Upper lobe of left lung (tissue), 6 donors: ENCODE measurements around the gene SPSB1. TPM values are rescaled to one million over a fixed set of nuclear protein-coding genes. Genes with fewer than 3 reads are reported as not detected.

ENCODE experiments used
- ATAC-seq, 2 donors: fragments of 200-7000 bp; cut with Tn5 transposase; one replicate each; pipeline ENCODE4 v1.9.1; 2022; ENCODE audit warnings: mild to moderate bottlenecking in 2 of 2, moderate library complexity in 2 of 2; ENCODE audit not compliant: low FRiP score in 2 of 2
- DNase-seq, 2 donors: peaks; one replicate each; pipeline ENCODE4 v3.0.0-alpha.2; 2019 to 2020
- H3K27ac ChIP-seq, 4 donors: fragments of 200-600 bp; sonication (generic); one replicate each; pipeline ENCODE4 v1.5.1; 2016 to 2019
- H3K27me3 ChIP-seq, 4 donors: fragments of 200-600 bp; sonication (generic); one replicate each; pipeline ENCODE4 v1.5.1; 2017 to 2019
- H3K36me3 ChIP-seq, 4 donors: fragments of 200-600 bp; sonication (generic); one replicate each; pipeline ENCODE4 v1.5.1; 2016 to 2019
- H3K4me1 ChIP-seq, 4 donors: fragments of 200-600 bp; sonication (generic); one replicate each; pipeline ENCODE4 v1.5.1; 2018 to 2019
- H3K4me3 ChIP-seq, 4 donors: fragments of 200-600 bp; sonication (generic); one replicate each; pipeline ENCODE4 v1.5.1; 2017 to 2019; ENCODE audit warnings: mild to moderate bottlenecking in 2 of 4, moderate library complexity in 1 of 4
- H3K9me3 ChIP-seq, 4 donors: fragments of 200-600 bp; sonication (generic); one replicate each; pipeline ENCODE4 v1.5.1; 2018 to 2019
- CTCF ChIP-seq, 6 experiments: fragments of 450-650 bp in 4 of 6; fragments of 200-600 bp in 2 of 6; sonication (generic) in 2 of 6; IDR thresholded peaks; one replicate each; pipeline ENCODE4 v1.5.1; 2016 to 2019; ENCODE audit warnings: antibody characterized with exemption in 6 of 6
- EP300 ChIP-seq, 4 donors: sonication (generic); formaldehyde crosslinking; IDR thresholded peaks; one replicate each; pipeline ENCODE4 v1.5.1; 2017; ENCODE audit warnings: antibody characterized with exemption in 4 of 4, control low read depth in 2 of 4
- POLR2A ChIP-seq, 4 donors: fragments of 450-650 bp; IDR thresholded peaks; one replicate each; pipeline ENCODE4 v1.5.1; 2016 to 2017; ENCODE audit warnings: antibody characterized with exemption in 4 of 4, mild to moderate bottlenecking in 2 of 4
- POLR2AphosphoS5 ChIP-seq, 2 donors: sonication (generic); formaldehyde crosslinking; IDR thresholded peaks; one replicate each; pipeline ENCODE4 v1.5.1; 2017; ENCODE audit warnings: antibody characterized with exemption in 2 of 2
- WGBS, 2 donors: methylation state at CpG; one replicate each; pipeline ENCODE4 v1.1.5; 2017 to 2018; 5-methylcytosine and 5-hydroxymethylcytosine counted together
- total RNA-seq, 6 donors: library from RNA; depleted of rRNA in 4 of 6; stranded (reverse); fragments of >200 nt in 4 of 6; gene quantifications; one replicate each; pipeline versions ENCODE4 v1.1.0 to v1.2.1, GENCODE V29; 2016 to 2021
- donor health status: DM: no; HTN: no; CAD: no; lungs with moderate emphysema.
- donor health status: DM: no; HTN: yes; CAD: no; lungs with severe emphysema.

Gene SPSB1
- total RNA-seq, 6 donors from 2014 or later = 21.0 to 49.1 (median 30.3) TPM

- H3K9me3 ChIP-seq = no peaks in the 10 kb centered on the region
- WGBS, 2 donors = 79 to 82% methylated on average over 1 to 6 of the region's 6 CpGs
- ATAC-seq = no peak
- H3K27me3 ChIP-seq = no peaks in the 10 kb centered on the region
- H3K4me3 ChIP-seq = no peak overlapping the region
- H3K27ac ChIP-seq = peak overlapping the region; percentile 46 to 81 (median 68)
- H3K36me3 ChIP-seq = peaks cover 8 to 30% (median 19%) of the 10 kb centered on the region in 4 donors
- DNase-seq = no peak
- TF ChIP-seq POLR2A (IDR thresholded peaks at IDR 0.05) (no peak), CTCF (IDR thresholded peaks at IDR 0.05) (no peak), POLR2AphosphoS5 (IDR thresholded peaks at IDR 0.05) (no peak), EP300 (IDR thresholded peaks at IDR 0.05) (no peak)
- peaks cover 20 to 41% (median 26%) of the 10 kb centered on the region in 4 donors for H3K4me1 ChIP-seq
Observed at GRCh38 chr1:9251501-9251900, 41.2 kb upstream of the SPSB1 start.

- no peak overlapping the region for H3K4me3 ChIP-seq
- no peak for TF ChIP-seq CTCF (IDR thresholded peaks at IDR 0.05)
- no peak for TF ChIP-seq EP300 (IDR thresholded peaks at IDR 0.05)
- no peak for TF ChIP-seq POLR2A (IDR thresholded peaks at IDR 0.05)
- TF ChIP-seq POLR2AphosphoS5 (IDR thresholded peaks at IDR 0.05) = no peak
- H3K27me3 ChIP-seq = no peaks in the 10 kb centered on the region
- no peak for DNase-seq
- WGBS, 2 donors = 87 to 88% methylated on average over 8 of the region's 8 CpGs
- H3K27ac ChIP-seq = peak overlapping the region in 1 of 4 donors; percentile 35
- no peak for ATAC-seq
- peaks cover 20 to 35% (median 26%) of the 10 kb centered on the region in 4 donors for H3K4me1 ChIP-seq
- H3K9me3 ChIP-seq = no peaks in the 10 kb centered on the region
- H3K36me3 ChIP-seq = peaks cover 0 to 23% (median 6%) of the 10 kb centered on the region in 4 donors
Observed at GRCh38 chr1:9253004-9253403, 39.7 kb upstream of the SPSB1 start.

- no peak overlapping the region for H3K4me3 ChIP-seq
- ATAC-seq = no peak
- no peaks in the 10 kb centered on the region for H3K9me3 ChIP-seq
- H3K4me1 ChIP-seq = peaks cover 20 to 35% (median 26%) of the 10 kb centered on the region in 4 donors
- TF ChIP-seq POLR2A (IDR thresholded peaks at IDR 0.05) (no peak), EP300 (IDR thresholded peaks at IDR 0.05) (no peak), CTCF (IDR thresholded peaks at IDR 0.05) (no peak)
- H3K27ac ChIP-seq = peak overlapping the region in 1 of 4 donors; percentile 35
- WGBS, 2 donors = 86 to 90% methylated on average over 10 of the region's 10 CpGs
- DNase-seq = no peak
- H3K36me3 ChIP-seq = peaks cover 0 to 20% (median 5%) of the 10 kb centered on the region in 4 donors
- H3K27me3 ChIP-seq = no peaks in the 10 kb centered on the region
Observed at GRCh38 chr1:9253453-9254105, 39.1 kb upstream of the SPSB1 start.

GRCh38 chr1:9256332-9256731 lies 36.4 kb upstream of the SPSB1 start:
- TF ChIP-seq EP300 (IDR thresholded peaks at IDR 0.05) (no peak), CTCF (IDR thresholded peaks at IDR 0.05) (no peak), POLR2AphosphoS5 (IDR thresholded peaks at IDR 0.05) (no peak), POLR2A (IDR thresholded peaks at IDR 0.05) (no peak)
- ATAC-seq = no peak
- Histone ChIP-seq H3K36me3 (peaks cover 0 to 23% (median 4%) of the 10 kb centered on the region in 4 donors), H3K27me3 (no peaks in the 10 kb centered on the region), H3K27ac (no peak overlapping the region), H3K4me3 (no peak overlapping the region), H3K9me3 (no peaks in the 10 kb centered on the region), H3K4me1 (peaks cover 0 to 7% (median 5%) of the 10 kb centered on the region in 4 donors)
- WGBS, 2 donors = 86 to 98% methylated on average over 1 to 7 of the region's 7 CpGs
- DNase-seq = no peak

- Histone ChIP-seq H3K27ac (no peak overlapping the region), H3K36me3 (peaks cover 0 to 38% (median 13%) of the 10 kb centered on the region in 4 donors), H3K4me1 (no peaks in the 10 kb centered on the region), H3K9me3 (no peaks in the 10 kb centered on the region), H3K4me3 (no peak overlapping the region), H3K27me3 (no peaks in the 10 kb centered on the region)
- 95 to 99% methylated on average over 20 to 22 of the region's 22 CpGs for WGBS, 2 donors
- no peak for ATAC-seq
- TF ChIP-seq EP300 (IDR thresholded peaks at IDR 0.05) = no peak
- no peak for TF ChIP-seq POLR2A (IDR thresholded peaks at IDR 0.05)
- no peak for TF ChIP-seq POLR2AphosphoS5 (IDR thresholded peaks at IDR 0.05)
- TF ChIP-seq CTCF (IDR thresholded peaks at IDR 0.05) = no peak
- DNase-seq = peak in 1 of 2 donors; percentile 78
Observed at GRCh38 chr1:9257851-9258250, 34.8 kb upstream of the SPSB1 start.
